CD4-positive, alpha-beta T cell treated with Interleukin-17A for 4 hours (primary cell): ENCODE results near the gene PLEKHA7.
"Not testable (repeated sequence)": the region's sequence is repeated elsewhere in the genome, so short reads cannot be mapped to it uniquely, and the experiment has no call there.

Source experiments
- DNase-seq: peaks from one replicate; pipeline ENCODE4 v3.0.0-alpha.2; 2020; ENCODE audit warnings: mixed read lengths

The PLEKHA7 gene

DNA sequence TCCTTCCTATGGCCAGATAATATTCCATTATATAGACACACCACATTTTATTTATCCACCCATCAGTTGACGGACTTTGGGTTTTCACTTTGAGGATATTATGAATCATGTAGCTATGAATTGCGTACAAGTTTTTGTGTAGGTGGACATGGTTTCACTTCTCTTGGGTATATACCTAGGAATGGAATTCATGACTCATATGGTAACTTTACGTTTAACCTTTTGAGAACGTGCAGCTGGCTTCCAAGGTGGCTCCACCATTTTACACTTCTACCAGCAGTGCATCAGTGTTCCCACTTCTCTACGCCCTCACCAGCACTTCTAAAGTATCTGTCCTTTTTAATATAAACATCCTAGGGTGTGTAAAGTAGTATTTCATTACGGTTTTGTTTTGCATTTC lies 112.0 kb downstream of the PLEKHA7 start:
- DNase-seq = no peak

DNA sequence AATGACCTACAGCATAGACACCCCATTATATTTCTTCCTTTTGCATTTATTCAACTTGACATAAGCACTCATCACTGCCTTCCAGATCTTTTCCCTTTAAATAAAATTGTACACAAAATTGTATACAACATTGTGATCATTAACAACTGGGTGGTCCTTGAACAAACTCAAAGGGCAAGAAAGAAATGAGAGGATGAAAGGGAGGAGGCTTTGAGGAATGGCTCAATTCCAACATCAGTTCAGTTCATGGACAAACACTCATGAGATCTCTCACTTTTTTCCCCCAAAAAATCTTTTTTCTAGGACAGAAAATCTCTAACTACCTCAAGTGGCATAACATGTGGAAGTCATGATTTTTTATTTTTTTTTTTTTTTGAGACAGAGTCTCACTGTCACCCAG lies 113.7 kb downstream of the PLEKHA7 start:
- no peak for DNase-seq

DNA sequence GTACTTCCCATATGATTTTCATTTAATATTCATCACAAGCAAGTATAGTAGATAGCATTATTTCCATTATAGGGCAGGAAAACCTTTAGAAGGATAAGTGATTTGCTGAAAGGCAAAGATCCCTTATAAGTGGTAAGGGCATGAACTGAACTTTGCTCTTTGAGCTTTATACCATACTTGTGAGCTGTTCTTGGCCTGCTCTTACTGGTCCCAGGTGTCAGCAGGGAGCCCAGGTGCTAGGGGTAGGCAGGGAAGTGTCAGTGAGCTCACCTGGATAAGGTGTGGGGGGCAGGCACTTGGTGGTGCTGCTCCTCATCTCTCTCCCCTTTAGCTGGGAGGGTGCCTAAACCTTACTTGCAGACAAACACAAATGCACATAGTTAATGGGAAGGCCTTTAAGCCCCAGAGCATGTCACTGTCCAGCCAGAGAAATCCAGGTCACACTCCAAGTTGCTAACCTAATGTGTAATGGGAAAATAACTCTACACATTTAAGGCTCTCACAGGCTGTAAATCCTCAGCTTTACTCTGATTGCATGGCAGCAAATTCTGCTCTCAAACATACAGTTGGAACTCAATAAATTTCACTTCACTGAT lies 114.4 kb downstream of the PLEKHA7 start:
- no peak for DNase-seq

DNA sequence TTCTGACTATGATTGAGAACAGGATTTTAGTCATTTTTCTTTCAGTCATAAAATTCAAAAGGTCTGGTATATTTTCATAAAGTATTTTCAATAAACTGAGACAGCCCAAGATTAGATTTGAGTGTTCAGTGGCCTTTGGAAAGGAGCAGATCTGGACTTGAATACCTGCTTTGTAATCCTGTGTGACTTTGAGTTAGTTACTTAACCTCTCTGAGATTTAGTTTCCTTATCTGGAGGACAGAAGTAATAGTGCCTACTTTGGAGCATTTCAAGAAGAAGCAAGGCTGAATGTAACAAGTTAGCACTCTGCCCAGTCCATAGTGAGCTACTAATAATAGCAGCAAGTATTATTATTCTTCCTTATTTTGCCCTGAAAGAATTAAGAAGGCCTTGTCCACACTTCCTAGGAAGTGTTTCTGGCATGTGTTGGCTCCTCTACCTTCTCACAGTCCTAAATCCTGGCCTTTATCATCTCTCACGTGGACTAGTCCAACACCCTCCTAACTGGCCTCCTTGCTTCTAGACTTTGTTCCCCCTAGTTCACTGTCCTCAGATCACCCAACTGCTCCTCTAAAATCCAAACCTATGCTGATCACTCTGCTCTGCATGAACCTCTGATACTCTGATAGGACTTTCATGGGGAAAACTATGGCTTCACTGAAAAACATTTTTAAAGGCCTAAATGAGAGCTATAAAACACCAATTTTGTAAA lies 115.8 kb downstream of the PLEKHA7 start:
- no peak for DNase-seq

DNA sequence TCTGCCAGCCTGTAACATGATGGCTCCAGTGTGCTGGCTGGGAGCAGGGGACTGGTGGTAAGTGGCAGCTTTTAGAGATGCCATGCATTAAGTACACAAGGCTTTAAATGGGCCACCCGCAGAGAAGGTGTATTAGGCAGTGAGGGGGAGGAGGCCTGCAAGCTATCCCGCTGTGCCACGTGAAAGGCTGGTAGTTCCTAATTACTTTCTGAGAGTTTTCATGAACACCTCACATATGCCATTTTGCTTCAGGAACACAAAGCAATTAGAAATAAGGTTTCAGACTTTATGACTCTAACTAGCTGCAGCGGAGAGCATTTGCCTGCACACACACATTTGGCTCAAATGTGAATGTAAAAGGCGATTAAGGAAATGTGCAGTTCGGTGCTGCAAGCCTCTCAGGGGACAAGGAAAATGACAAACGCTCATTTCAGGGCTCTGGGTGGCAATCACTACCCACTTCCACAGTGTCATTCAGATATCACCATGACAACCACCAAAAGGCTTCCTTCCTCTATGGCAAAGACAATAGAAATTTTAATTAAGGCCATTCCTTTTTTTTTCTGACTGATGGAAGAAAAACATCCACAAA lies 116.6 kb downstream of the PLEKHA7 start:
- no peak for DNase-seq

DNA sequence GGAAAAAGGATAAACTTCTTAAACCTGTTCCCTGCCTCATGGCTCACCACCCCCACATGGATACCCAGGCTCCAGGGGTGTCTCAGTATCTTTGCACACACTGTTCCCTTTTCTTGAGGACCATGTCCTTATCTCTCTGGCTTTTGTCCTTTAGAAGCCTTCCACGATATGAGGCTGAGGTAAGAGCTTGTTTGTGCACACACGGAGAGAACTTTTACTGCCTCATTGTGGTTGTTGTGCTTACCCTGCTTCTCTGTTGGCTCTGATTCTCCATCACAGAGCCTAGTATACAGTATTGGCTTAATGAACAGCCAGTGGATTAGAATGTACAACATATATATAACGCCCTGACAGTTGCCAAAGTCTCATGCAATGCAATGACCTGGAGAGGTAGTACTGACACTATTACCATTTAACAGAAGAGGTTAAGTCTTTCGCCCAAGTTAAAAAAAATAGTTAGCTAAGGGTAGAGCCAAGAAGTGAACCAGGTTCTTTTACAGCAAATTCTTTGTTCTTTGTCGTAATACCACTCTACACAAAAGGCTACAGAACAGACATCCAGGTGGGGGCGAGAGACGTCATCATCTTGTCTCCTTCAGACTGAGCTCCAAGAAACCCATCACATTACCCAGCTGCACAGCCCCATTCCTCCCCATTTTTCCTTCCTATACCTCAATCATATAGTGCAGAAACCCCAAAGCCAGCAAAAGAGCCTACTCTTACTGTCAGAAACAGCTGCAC lies 117.3 kb downstream of the PLEKHA7 start:
- DNase-seq = no peak

DNA sequence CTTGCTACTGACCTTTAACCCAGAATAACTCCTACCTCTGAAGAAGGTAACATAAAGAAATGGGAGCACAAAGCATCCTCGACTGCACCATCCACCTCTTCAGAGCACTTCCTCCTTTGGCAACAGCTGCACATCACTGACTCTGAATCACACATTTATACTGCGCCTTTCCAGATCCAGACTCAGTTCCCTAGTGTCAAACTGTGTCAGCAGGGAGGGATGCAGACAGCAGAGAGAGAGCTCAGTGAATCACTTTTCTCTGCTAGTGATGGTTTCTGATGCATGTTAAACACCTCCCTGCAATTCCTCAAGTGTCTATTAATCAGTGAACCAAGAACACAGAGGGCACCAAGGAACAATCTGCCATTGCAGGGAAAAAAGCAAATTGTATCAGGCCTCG lies 118.9 kb downstream of the PLEKHA7 start:
- no peak for DNase-seq

DNA sequence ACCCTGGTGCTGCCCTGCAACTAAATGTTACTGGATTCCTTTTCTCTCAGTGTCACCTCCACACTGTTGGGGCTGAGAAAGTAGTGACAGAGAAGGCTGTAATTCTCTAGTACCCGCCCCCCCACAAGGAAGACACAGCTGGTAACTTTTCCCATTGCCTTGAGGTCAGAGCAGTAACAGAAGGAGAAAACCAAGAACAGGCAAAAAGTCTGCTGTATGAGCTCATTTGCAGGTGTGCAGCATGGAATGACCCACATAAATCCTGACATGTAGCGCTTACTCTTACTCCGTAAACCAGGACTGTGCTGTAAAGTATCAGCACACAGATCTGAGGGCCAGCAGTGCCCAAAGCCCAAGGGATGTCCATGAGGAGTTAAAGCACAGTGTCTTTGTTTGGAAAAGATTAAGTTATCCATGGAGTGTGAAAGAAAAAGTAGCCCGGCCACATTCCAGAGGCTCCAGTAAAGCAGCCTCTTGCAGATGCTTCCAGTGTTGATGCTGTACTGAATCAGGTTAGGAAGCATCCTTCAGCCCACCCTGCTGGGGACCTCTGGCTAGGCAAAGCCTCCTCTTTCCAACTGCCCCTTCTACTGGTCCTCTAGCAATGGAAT lies 120.7 kb downstream of the PLEKHA7 start:
- DNase-seq = no peak

DNA sequence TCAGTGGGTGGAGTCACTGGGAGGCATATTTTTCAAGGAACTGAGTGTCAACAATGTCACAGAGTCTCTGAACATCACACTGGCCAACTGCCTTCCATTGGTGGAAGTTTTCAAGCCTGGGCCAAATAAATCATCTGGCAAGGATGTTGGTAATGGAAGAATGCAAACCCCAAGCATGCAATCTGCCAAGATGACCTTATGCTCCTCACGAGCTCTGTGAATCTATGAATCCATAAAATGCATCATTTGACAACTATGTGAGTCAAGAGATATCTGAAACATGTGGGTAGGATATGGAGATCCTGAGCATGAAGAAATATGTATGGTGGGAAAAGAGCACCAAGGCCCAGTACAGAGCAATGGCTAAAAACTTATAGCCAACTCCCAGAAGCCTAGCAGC lies 122.2 kb downstream of the PLEKHA7 start:
- no peak for DNase-seq

DNA sequence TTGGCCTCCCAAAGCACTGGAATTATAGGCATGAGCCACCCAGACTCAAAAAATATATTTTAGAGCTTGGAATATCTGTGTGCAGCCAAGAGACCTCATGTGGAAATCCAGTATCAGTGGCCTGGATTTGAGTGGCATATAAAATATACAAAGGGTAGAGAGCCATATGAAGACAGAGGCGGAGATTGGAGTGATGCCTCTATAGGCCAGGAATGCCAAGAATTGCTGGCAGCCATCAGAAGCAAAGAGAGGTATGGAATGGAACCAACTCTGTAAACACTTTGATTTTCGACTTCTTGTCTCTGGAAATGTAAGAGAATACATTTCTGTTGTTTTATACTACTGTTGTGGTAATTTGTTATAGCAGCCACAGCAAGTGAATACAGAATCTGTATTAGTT lies 123.0 kb downstream of the PLEKHA7 start:
- DNase-seq = no peak

DNA sequence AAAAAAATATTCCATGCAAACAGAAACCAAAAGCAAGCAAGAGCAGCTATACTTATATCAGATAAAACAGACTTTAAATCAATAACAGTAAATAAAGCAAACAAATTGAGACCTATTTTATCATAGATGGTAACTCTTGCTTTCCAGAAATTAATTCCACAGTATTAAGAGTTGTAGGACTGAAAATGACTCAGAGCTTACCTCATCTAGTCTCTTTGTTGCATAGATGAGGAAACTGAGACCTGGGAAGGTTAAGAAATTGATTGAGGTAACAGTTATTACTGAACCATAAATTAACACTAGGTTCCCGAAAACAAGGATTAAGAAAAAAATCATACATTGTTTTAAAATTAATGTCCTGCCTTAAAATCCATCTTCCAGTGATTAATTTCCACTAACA lies 123.8 kb downstream of the PLEKHA7 start:
- no peak for DNase-seq

DNA sequence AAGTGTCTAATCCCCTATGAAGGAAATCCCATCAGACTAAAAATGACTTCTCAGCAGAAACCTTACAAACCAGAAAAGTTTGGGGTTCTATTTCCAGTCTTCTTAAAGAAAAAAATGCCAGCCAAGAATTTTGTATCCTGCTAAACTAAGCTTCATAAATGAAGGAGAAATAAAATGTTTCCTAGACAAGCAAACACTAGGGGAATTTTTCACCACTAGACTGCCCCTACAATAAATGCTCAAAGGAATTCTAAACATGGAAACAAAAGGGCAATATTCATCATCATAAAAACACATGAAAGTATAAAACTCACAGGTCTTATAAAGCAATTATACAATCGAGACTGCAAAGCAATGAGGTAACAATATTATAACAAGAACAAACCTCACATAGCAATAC lies 124.3 kb downstream of the PLEKHA7 start:
- DNase-seq = no peak

DNA sequence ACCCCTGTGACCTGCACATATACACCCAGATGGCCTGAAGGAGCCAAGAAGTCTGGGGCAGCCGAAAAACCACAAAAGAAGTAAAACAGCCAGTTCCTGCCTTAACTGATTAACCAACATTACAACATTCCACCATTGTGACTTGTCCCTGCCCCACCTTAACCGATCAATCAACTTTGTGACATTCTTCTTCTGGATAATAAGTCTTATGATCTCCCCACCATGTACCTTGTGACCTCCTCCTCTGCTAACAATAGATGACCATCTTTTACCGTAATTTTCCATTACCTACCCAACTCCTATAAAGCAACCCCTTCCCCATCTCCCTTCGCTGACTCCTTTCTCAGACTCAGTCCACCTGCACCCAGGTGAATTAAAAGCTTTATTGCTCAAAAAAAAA lies 125.2 kb downstream of the PLEKHA7 start:
- not testable (repeated sequence) for DNase-seq

DNA sequence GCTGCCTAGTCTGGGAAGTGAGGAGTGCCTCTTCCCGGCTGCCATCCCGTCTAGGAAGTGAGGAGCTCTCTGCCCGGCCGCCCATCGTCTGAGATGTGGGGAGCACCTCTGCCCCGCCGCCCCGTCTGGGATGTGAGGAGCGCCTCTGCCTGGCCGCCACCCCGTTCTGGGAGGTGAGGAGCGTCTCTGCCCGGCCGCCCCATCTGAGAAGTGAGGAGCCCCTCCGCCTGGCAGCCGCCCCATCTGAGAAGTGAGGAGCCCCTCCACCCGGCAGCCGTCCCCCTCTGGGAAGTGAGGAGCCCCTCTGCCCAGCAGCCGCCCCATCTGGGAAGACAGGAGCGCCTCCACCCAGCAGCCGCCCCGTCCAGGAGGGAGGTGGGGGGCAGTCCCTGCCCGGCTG lies 126.3 kb downstream of the PLEKHA7 start:
- DNase-seq = not testable (repeated sequence)

DNA sequence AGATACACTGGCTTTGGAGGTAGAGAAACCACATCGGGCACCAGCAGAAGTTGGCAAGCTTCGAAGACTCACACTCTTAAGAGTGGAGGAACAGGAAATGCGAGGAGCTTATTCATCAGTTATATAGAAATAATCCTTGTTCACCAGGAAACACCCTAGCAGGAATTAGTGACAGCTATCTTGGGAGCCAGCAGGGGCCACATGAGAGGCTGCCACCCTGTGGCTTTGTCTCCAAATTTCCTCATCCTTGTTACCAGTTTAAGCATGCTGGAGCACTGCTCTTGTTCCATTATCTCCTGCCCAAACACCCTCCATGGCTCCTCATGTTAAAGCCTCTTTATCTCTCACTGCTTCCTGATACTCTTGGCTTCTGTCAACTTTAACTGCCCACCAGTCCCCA lies 131.0 kb downstream of the PLEKHA7 start:
- DNase-seq = no peak

DNA sequence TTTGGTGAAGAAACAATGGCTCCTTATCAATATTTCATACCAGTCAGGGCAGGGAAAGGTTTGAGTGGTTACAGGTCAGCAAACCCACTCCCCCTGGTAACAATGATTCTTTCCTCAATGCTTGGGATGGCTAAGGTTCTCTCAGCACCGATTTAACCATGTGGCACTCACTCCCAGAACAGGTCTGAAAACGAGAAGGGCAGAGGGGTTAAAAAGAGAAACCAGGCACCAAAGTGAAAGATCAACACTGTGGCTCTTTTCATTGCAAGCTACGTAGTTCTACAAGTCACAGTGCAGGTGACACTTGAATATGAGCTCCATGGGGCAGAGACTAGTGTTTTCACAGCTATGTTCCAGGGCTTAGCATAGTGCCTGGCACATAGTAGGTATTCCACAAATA lies 132.4 kb downstream of the PLEKHA7 start:
- no peak for DNase-seq

DNA sequence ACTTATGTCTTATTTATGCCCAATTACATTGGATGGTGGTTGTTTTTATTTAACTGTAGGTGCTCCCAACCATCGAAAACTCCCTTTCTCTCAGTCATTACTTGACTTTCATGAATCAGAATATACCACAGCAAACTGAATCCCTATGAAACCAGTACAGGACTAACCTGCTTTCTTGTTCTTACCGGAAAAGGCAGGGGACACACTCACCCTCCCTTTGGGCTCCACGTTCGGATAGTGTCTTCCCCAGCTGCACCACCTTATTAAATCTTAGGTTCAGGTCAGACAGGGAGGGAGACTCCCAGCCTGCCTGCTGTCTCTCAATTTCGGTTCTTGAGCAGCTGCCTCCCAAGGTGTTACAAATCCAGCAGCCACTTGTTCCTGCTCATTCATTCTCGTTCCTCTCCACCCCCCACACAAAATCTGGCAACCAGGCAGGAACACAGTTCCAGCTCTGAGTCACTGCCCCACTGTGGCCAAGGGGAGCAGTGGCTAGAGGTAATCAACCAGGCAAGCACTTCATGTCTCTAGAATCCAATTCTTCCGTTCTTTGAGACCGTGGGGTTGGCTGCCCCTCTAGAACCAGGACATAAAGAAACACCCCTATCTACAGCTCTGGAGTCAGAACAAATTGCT lies 133.0 kb downstream of the PLEKHA7 start:
- no peak for DNase-seq

DNA sequence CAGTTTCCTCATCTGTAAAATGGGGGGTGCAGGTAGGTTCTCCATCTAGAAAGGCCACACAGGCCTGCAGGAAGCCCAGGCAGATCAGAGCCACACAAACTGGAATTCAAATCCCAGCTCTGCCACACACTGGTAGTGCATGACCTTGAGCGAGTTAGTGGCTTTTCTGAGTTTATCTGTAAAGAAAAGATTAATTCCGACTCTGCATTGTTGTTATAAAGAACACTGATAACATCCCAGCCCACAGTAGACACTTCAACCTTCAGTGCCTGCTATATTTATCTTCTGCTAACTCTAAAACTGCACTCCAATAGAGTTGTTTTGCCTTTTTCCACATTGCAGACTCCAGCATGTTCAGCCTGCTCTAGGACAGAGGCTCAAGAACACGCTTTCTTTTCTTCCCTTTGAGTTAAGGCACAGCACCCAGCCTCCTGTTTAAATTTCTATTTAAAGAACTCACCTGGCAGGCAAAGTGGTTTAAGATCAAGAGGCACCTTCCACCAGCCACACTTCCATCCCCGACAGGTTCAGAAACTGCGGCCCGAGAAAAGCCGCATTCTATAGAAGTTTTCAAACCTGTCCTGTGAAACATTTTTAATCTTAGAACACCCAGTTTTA lies 133.9 kb downstream of the PLEKHA7 start:
- DNase-seq = no peak

DNA sequence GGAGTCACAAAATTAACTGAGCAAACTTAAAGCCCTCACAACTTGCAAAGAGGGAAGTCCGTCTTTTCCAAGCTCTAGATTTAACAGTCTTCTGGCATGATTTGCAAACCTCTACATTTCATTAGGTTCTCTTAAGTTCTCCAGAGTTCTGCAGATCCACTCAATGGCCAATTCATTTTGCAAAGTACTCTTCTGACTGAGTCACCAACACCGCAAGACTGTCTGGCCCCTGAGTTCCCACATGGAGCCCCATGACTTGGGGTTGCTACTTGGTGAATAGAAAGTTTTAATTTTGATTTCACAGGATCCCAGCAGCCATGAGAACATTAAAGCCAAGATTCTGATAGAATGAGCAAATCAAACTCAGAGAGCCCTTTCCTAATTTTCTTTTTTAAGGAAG lies 134.5 kb downstream of the PLEKHA7 start:
- DNase-seq = no peak

DNA sequence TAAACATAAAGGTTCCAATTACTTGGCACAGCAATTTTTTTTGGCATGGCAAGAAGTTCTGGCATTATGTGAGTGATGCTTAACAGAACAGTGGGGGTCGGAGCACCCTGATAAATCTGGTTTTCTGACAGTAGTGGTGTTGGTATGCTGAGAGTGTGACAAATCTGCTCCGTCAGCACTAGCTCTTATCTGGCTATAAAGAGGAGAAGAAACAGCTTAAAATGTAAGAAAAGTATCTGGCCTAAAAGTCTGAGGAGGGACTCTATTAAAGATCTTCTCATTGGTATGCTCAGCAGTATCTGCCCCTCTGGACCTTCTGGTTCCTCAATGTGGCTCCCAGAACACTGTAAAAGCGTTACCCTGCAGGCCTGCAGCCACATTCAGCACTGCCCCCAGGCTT lies 137.4 kb downstream of the PLEKHA7 start:
- DNase-seq = no peak

DNA sequence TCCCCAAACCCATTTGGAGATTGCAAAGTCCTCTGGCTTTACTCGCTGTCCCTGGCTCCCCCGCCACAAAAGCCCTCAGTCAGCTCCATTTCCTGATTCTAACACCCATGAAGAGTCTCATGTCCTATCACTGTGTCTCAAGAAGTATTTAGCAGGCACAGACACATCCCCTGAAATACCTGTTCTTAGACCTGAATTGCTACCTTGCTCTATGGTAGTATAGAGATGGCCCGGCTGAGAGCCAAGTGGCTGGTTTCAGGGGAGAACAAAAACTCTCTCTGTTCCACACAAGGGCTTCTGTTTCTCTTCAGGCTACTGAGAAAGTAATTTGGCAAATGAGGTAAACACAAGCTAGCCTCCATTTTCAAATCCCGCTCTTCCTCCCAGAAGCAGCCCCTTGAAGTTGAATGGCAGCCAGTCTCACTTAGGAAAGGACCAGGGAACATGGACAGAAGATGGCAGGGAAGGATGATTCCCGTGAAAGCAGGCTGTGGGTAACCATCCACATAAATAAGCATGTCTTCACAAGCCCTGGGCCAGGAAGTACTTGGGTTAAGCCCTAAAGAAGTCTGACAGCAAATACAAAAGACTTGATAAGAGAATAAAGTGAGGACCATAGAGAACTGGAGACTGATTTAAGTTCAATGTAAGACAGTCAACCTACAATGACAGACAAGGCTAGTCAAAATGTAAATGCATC lies 138.0 kb downstream of the PLEKHA7 start:
- DNase-seq = no peak
